Esophagus squamous epithelium (tissue), 4 donors: ENCODE measurements around the gene GTPBP4.

Source experiments
- POLR2A ChIP-seq, 4 donors: fragments of 450-650 bp; IDR thresholded peaks; one replicate each; pipeline ENCODE4 v1.6.1; 2017; ENCODE audit warnings: antibody characterized with exemption in 4 of 4, mild to moderate bottlenecking in 4 of 4, moderate library complexity in 3 of 4
- TF ChIP-seq, protein P1 (sequence below), 6 experiments: fragments of 450-650 bp in 4 of 6; fragments of 200-600 bp in 2 of 6; sonication (generic) in 2 of 6; IDR thresholded peaks; one replicate each; pipeline ENCODE4 v1.5.1; 2016 to 2019; ENCODE audit warnings: antibody characterized with exemption in 6 of 6, mild to moderate bottlenecking in 4 of 6, moderate library complexity in 4 of 6

DNA sequence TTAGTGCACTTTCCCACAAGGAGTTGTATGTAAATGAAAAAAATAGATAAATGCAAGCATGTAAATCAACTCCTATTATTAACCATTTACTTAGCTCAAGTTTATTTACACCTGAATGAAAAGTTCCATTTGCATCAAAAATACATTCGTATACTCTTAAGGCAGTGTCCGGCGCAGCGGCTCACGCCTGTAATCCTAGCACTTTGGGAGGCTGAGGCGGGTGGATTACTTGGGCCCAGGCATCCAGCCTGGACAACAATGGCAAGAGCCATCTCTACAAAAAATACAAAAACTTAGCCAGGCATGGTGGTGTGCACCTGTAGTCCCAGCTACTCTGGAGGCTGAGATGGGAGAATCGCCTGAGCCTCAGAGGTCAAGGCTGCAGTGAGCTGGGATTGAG lies 41.6 kb downstream of the GTPBP4 start:
- TF ChIP-seq, protein P1, sequence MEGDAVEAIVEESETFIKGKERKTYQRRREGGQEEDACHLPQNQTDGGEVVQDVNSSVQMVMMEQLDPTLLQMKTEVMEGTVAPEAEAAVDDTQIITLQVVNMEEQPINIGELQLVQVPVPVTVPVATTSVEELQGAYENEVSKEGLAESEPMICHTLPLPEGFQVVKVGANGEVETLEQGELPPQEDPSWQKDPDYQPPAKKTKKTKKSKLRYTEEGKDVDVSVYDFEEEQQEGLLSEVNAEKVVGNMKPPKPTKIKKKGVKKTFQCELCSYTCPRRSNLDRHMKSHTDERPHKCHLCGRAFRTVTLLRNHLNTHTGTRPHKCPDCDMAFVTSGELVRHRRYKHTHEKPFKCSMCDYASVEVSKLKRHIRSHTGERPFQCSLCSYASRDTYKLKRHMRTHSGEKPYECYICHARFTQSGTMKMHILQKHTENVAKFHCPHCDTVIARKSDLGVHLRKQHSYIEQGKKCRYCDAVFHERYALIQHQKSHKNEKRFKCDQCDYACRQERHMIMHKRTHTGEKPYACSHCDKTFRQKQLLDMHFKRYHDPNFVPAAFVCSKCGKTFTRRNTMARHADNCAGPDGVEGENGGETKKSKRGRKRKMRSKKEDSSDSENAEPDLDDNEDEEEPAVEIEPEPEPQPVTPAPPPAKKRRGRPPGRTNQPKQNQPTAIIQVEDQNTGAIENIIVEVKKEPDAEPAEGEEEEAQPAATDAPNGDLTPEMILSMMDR (IDR thresholded peaks at IDR 0.05), result no peak
- no peak for TF ChIP-seq POLR2A (IDR thresholded peaks at IDR 0.05)
